Left kidney (tissue), 2 donors: ENCODE measurements around the gene PIAS4. TPM values are rescaled to one million over a fixed set of nuclear protein-coding genes. Genes with fewer than 3 reads are reported as not detected.

Experiments
- DNase-seq: peaks from one replicate; pipeline ENCODE4 v3.0.0-alpha.2; 2013
- polyA plus RNA-seq: library from polyadenylated mRNA; unstranded; fragments of 120-200 nt; gene quantifications from one replicate; pipeline ENCODE4 v1.2.1, GENCODE V29; 2013; ENCODE audit not compliant: insufficient read length

The PIAS4 gene
- polyA plus RNA-seq, 1 donor = 32.6 TPM

DNA sequence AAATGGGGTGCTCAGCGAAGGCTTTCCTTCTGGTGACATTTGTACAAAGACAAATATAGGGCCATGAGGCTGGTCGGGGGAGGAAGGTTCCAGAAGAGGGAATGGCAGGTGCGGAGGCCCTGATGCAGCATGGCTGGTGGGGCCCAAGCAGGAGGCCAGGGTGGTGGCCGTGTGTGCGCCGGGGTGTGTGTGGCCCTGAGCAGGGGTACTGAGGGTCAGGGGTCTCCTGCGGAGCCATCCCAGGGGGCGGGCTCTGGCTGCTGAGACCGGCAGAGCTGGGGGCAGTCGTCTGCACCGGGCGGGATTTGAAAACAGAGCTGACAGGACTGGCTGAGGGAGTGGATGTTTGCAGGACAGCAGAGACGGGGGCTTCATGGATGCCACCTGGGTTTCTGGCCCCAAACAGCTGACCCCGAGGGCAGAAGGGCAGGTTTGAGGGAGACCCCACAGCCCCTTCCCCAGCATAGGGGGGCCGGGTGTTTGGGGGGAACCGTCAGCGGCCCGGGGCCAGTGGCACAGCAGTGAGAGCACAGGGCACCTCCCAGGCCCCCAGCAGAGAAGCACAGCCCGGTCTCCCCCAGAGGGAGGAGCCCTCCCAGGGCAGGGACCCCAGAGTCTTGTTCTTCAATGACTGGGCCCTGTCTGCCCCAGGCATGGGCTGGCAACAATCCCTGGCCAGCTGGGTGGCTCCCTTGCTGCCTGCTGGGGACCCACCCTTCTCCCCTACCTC is 11.4 kb downstream of the PIAS4 start:
- DNase-seq = no peak

GRCh38 chr19:4019578-4019977 is 12.0 kb downstream of the PIAS4 start:
- DNase-seq = no peak

DNA sequence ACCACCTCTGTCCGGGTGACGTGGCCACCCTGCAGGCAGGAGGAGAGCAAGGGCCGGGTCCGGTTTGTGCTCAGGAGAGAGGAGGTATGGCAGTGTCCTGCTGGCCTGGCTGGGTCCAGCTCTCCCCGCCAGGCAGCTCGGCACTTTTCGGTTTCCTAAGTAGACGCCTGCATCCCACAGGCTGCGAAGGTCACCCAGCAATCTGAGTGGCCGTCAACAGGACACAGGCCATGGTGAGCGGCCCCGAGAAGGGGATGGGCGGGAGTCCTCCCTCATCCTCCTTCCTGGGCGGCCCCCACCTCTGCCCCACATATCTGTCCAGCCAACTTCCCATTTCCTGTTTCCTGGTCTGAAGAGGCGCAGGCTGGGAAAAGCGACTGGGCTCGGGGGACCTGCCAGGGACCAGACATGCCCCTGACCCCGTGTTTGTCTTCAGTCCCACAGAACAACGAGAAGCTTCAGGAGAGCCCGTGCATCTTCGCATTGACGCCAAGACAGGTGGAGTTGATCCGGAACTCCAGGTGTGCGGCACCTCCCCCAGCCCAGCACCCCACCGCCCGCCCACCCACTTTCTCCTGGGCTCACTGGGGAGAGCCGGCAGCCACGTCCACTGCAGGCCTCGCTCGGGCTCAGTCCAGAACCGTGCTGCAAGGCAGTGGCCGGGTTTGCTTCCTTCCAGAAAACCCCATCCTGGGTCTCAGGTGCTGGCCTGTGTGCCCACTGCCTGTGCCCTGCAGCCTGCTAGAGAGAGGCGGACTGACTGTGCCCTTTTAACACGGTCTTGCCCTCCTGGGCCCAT is 16.3 kb downstream of the PIAS4 start:
- DNase-seq = no peak

DNA sequence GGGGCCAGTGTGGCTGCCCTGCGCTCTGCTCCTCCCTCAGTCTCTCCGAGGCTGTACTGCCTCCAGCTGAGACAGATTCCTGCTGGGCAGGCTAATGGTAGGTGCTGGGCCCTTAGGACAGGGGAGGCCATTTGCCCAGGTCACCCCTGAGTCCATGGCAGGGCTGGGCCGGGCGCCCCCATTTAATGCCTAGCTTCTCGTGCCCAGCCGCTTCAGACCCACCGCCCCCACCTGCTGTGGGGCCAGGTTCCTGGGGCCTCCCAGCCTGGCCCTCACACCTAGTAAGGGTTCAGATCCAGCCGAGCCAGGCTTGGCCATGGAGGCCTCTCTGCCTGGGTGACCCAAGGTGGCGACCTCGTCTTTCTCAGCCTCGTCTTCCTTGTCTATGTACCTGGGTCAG is 17.8 kb downstream of the PIAS4 start:
- DNase-seq = no peak

GRCh38 chr19:4027146-4027545 is 19.6 kb downstream of the PIAS4 start:
- no peak for DNase-seq

GRCh38 chr19:4028334-4029246 is 21.1 kb downstream of the PIAS4 start:
- no peak for DNase-seq

DNA sequence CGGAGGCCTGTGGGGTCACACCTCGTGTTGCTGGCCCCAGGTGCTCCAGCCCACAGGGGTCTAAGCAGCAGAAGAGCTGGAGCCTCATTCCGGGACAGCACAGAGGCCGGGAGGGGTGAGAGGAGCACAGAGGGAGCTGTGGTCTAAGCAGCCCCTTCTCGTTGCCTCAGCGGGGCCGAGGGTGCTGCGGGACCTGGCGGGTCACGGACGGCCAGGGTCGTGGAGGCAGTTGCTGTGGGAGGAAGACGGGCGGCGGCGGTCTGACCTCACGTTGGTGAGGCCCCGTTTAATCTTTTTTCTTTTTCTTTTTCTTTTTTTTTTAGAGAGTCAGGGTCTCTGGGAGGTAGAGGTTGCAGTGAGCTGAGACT is 21.7 kb downstream of the PIAS4 start:
- no peak for DNase-seq

GRCh38 chr19:4030552-4030951 is 23.0 kb downstream of the PIAS4 start:
- DNase-seq = no peak

GRCh38 chr19:4030981-4031380 is 23.4 kb downstream of the PIAS4 start:
- no peak for DNase-seq

DNA sequence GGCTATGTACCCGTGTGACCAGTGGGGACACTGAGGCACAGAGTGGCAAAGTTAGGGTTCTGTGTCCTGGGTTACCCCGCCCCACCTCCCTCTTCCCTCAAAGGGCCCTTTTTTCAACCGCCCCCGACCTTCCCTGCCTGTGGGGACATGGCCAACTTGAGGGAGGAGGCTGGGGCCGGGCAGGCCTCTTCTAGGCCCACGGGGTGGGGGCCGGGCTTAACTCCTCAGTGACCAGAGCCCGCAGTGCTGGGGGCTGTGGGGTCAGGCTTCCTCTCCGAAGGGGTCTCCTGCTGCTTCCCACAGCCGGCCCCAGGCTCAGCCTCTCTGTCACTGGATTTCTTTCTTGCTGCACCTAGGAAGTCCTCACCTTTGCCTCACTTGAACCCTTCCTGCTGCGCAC is 23.9 kb downstream of the PIAS4 start:
- DNase-seq = no peak

DNA sequence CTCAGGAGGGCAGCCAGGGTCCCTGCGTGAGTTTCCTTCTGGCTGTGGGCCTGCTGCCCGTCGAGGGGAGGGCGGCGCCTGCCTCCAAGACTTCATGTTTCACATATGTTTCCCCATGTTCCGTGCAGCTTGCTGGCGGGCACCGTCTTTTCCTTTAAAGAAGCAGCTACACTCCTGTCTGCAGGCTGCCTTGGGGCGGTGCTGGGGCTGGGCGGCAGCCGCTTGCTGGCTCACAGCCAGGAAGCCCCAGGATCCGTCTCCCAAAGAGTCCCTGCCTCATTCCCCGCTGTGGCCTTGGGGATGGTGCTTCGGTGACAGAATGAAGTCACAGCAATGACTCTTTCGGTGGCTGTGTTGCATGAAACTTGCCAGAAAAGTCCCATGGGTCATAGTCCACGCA is 24.9 kb downstream of the PIAS4 start:
- no peak for DNase-seq

DNA sequence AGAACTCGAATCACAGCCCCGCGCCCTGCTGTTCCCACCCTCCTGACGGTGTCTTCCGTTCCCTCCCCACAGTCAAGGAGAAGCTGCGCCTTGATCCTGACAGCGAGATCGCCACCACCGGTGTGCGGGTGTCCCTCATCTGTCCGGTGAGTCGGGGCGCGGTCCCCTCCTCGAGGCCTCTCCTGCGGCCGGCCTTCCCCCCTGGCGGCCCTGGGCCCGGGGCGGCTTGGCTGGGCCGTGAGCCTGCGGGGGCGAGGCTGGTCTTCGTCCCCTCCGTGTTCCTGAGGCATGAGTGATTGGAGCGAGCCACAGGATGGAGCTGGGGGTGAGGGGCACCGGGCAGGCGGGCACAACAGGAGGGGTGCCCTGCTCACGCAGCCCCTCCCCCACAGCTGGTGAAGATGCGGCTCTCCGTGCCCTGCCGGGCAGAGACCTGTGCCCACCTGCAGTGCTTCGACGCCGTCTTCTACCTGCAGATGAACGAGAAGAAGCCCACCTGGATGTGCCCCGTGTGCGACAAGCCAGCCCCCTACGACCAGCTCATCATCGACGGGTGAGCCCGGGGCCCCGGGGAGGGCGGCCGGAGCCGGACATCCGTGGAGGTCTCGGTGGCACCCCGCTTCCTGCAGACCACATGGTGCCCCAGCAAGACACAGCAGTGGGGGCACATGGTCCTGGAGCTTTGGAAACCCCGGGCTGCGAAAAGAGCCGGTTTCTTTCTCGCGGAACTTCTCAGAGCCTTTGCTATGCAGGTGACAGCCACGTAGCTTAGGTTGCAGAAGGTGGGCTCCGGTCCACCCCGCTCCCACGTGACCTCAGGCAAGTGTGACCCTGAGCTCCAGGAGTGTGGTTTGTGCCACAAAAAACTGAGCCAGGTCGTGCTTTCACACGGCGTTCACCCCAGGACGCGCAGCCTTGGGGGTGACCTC is 25.8 kb downstream of the PIAS4 start:
- no peak for DNase-seq

DNA sequence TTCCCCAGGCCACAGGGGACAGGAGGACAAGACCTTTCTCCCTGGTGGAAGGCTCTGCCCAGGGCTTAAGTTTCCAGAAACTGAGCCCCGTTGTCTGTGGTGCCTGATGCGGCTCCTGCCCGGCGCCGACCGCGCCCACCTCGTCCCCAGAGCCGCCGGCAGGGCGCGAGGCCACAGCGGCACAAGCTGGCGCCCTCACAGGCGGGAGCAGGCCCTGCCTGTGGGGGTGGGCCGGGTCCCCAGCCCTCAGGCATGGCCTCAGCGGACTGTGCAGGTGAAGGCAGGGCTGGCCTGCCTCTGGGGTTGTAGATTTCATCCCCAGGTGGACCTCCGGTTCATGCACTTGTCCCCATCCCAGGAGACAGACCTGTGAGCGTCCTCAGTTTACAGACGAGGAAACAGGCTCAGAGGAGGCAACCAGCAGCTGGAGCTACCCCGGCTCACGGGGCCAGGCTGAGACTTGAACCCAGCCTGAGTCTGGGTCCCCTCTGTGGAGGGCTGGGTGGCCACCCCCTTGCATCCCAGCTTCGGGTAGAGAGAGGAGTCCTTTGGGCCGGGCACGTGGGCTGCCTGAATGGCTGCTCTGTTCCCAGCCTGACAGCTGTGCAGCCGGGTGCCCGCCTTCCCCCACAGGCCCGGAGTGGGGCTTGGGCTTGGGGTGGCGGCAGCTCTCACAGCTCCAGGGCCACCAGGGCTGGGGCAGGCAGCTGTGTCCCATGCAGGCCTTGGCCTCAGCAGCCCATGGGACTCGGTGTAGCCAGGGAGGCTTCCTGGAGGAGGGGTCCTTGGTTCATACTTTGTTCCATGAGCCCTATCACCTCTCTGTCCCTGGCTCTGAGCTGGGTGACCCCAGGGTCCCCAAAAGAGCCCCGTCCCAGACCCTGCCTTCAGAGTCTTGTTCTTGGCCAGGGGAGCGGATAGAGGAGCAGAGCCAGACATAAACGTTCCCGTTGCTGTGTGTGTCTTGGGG is 26.8 kb downstream of the PIAS4 start:
- no peak for DNase-seq

DNA sequence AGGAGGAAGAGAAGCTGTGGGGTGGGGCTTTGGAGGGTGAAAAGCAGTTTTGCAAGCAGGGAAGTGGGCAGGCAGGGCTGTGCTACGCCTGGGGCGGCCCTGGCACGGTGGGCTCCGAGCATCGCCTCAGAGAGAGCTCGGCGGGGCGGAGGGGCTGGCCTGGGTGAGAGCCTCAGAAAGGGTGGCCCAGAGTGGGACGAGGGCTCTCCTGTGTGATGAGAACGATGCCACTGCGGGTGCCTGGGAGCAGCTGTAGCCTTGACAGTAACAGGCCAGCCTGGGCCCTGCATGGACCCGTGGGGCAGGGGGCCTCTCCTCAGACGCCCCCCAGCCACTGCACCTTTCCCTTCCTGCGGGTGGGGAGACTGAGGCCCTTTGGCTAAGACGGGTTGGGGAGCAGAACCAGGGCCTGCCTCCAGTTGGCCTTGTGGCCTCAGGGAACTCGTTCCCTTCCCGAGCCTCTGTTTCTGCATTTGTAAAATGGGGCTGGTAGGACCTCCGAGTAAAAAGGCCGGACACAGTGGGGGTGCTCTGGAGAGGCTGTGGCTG is 27.6 kb downstream of the PIAS4 start:
- DNase-seq = no peak

DNA sequence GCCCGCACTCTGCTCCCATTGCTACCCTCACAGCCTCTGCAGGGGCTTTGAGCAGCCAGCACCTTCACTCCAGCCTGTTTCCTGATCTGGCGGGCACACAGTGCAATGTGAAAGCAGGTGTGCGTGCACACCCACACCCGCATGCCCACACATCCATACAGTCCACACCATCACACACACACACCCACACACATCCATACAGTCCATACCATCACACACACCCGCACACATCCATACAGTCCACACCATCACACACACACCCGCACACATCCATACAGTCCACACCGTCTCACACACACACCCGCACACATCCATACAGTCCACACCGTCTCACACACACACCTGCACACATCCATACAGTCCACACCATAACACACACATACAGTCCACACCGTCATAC is 28.0 kb downstream of the PIAS4 start:
- DNase-seq = no peak

GRCh38 chr19:4036576-4037300 is 29.2 kb downstream of the PIAS4 start:
- DNase-seq = no peak

GRCh38 chr19:4037301-4037949 is 29.9 kb downstream of the PIAS4 start:
- no peak for DNase-seq

- DNase-seq = no peak
Measured at GRCh38 chr19:4038057-4038456, 30.5 kb downstream of the PIAS4 start.
